HL-60 (cell line): ENCODE data around the gene ECE2.

Experiments
- DNase-seq, 2 experiments: peaks; one replicate each; pipeline ENCODE4 v3.0.0-alpha.2; 2010 to 2020; ENCODE audit warnings: low read depth in 1 of 2, low spot score in 1 of 2
- H3K27ac ChIP-seq: fragments of 250-450 bp; sonication (Bioruptor Pico); replicated peaks from 2 replicates; pipeline ENCODE4 v1.5.1; 2020; ENCODE audit warnings: mild to moderate bottlenecking, moderate library complexity
- H3K27me3 ChIP-seq: fragments of 250-450 bp; sonication (Bioruptor Pico); 2 replicates; pipeline ENCODE4 v1.5.1; 2021; ENCODE audit warnings: mild to moderate bottlenecking, moderate library complexity; ENCODE audit not compliant: insufficient read depth, poor library complexity, severe bottlenecking
- H3K4me3 ChIP-seq: replicated peaks from 2 replicates; pipeline ENCODE4 v1.5.1; 2011; ENCODE audit warnings: mild to moderate bottlenecking, control low read depth, low read length; ENCODE audit not compliant: insufficient read depth
- GABPA ChIP-seq: IDR thresholded peaks from 2 replicates; pipeline ENCODE4 v1.6.1; 2012; ENCODE audit warnings: low read depth
- POLR2AphosphoS5 ChIP-seq: IDR thresholded peaks from 2 replicates; pipeline ENCODE4 v1.6.1; 2012; ENCODE audit warnings: low read depth
- SPI1 ChIP-seq: IDR thresholded peaks from 2 replicates; pipeline ENCODE4 v1.6.1; 2012; ENCODE audit warnings: low read depth, mild to moderate bottlenecking, borderline replicate concordance
- TF ChIP-seq, protein P1 (sequence below): IDR thresholded peaks from one replicate; pipeline ENCODE4 v1.5.1; 2011; ENCODE audit warnings: low read length, control low read depth, inconsistent platforms; ENCODE audit not compliant: insufficient read depth
- TF ChIP-seq, protein P2 (sequence below): IDR thresholded peaks from 2 replicates; pipeline ENCODE4 v1.6.1; 2012; ENCODE audit warnings: low read depth; ENCODE audit not compliant: insufficient replicate concordance

Gene ECE2

DNA sequence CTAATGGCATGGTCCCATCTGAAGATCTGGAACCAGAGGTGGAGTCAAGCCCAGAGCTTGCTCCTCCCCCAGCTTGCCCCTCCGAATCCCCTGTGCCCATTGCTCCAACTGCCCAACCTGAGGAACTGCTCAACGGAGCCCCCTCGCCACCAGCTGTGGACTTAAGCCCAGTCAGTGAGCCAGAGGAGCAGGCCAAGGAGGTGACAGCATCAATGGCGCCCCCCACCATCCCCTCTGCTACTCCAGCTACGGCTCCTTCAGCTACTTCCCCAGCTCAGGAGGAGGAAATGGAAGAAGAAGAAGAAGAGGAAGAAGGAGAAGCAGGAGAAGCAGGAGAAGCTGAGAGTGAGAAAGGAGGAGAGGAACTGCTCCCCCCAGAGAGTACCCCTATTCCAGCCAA is 45.8 kb downstream of the ECE2 start:
- H3K27ac ChIP-seq: peak overlapping the region; percentile 46; the same call in 1 of the 2 replicates
- no peaks in the 10 kb centered on the region for H3K27me3 ChIP-seq
- TF ChIP-seq, protein P1, sequence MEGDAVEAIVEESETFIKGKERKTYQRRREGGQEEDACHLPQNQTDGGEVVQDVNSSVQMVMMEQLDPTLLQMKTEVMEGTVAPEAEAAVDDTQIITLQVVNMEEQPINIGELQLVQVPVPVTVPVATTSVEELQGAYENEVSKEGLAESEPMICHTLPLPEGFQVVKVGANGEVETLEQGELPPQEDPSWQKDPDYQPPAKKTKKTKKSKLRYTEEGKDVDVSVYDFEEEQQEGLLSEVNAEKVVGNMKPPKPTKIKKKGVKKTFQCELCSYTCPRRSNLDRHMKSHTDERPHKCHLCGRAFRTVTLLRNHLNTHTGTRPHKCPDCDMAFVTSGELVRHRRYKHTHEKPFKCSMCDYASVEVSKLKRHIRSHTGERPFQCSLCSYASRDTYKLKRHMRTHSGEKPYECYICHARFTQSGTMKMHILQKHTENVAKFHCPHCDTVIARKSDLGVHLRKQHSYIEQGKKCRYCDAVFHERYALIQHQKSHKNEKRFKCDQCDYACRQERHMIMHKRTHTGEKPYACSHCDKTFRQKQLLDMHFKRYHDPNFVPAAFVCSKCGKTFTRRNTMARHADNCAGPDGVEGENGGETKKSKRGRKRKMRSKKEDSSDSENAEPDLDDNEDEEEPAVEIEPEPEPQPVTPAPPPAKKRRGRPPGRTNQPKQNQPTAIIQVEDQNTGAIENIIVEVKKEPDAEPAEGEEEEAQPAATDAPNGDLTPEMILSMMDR: no peak
- TF ChIP-seq, protein P2, sequence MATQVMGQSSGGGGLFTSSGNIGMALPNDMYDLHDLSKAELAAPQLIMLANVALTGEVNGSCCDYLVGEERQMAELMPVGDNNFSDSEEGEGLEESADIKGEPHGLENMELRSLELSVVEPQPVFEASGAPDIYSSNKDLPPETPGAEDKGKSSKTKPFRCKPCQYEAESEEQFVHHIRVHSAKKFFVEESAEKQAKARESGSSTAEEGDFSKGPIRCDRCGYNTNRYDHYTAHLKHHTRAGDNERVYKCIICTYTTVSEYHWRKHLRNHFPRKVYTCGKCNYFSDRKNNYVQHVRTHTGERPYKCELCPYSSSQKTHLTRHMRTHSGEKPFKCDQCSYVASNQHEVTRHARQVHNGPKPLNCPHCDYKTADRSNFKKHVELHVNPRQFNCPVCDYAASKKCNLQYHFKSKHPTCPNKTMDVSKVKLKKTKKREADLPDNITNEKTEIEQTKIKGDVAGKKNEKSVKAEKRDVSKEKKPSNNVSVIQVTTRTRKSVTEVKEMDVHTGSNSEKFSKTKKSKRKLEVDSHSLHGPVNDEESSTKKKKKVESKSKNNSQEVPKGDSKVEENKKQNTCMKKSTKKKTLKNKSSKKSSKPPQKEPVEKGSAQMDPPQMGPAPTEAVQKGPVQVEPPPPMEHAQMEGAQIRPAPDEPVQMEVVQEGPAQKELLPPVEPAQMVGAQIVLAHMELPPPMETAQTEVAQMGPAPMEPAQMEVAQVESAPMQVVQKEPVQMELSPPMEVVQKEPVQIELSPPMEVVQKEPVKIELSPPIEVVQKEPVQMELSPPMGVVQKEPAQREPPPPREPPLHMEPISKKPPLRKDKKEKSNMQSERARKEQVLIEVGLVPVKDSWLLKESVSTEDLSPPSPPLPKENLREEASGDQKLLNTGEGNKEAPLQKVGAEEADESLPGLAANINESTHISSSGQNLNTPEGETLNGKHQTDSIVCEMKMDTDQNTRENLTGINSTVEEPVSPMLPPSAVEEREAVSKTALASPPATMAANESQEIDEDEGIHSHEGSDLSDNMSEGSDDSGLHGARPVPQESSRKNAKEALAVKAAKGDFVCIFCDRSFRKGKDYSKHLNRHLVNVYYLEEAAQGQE: no peak
- TF ChIP-seq POLR2AphosphoS5 (no peak), GABPA (no peak), SPI1 (no peak)
- no peak overlapping the region for H3K4me3 ChIP-seq
- no peak for DNase-seq

DNA sequence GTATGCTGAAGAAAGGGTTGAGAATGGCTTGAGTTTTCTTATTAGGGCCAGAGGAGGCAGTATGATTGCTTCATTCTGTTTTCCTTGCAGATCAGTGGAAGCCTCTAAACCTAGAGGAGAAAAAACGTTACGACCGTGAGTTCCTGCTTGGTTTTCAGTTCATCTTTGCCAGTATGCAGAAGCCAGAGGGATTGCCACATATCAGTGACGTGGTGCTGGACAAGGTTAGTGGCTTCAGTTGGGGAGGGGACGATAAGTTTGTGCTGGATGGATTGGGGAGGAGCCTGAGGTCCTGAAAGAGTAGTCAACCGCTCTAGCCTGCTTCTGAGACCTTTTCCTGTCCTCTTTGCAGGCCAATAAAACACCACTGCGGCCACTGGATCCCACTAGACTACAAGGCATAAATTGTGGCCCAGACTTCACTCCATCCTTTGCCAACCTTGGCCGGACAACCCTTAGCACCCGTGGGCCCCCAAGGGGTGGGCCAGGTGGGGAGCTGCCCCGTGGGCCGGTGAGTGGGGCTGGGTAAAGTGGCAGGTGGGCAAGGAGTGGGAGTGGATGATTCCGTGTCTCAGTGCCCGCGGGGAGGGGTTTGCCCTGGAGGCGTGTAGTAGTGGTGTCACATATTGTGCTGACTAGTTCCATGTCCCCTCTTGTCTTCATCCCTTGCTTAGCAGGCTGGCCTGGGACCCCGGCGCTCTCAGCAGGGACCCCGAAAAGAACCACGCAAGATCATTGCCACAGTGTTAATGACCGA is 47.1 kb downstream of the ECE2 start:
- Histone ChIP-seq H3K27me3 (no peaks in the 10 kb centered on the region), H3K4me3 (no peak overlapping the region), H3K27ac (peak overlapping the region; percentile 48)
- TF ChIP-seq, protein P2: no peak
- TF ChIP-seq POLR2AphosphoS5: peak; percentile 45; the same call in 1 of the 2 replicates
- DNase-seq: peak; percentile 92 to 97

- DNase-seq: no peak
- Histone ChIP-seq H3K27ac (no peak overlapping the region), H3K4me3 (no peak overlapping the region), H3K27me3 (no peaks in the 10 kb centered on the region)
- TF ChIP-seq SPI1 (no peak), POLR2AphosphoS5 (no peak), GABPA (no peak)
- TF ChIP-seq, protein P2: no peak
- TF ChIP-seq, protein P1: no peak
These were observed 47.9 kb downstream of the ECE2 start for GRCh38 chr3:184323696-184324095.
